Glutamatergic neuron (in vitro differentiated cells): ENCODE measurements around the gene ENDOV. TPM values are rescaled to one million over a fixed set of nuclear protein-coding genes. Genes with fewer than 3 reads are reported as not detected.

ENCODE experiments used
- DNase-seq: peaks from one replicate; pipeline ENCODE4 v3.0.0; 2022
- H3K27ac Mint-ChIP-seq: one replicate; pipeline ENCODE4 v1.8.0; 2020; ENCODE audit warnings: mild to moderate bottlenecking, mixed read lengths, inconsistent platforms; ENCODE audit not compliant: unreplicated experiment
- H3K27me3 Mint-ChIP-seq: one replicate; pipeline ENCODE4 v1.8.0; 2020; ENCODE audit warnings: mild to moderate bottlenecking, moderate library complexity, mixed read lengths, inconsistent platforms; ENCODE audit not compliant: unreplicated experiment
- H3K36me3 Mint-ChIP-seq: one replicate; pipeline ENCODE4 v1.8.0; 2020; ENCODE audit warnings: mild to moderate bottlenecking, mixed read lengths, inconsistent platforms; ENCODE audit not compliant: unreplicated experiment
- H3K4me1 Mint-ChIP-seq: one replicate; pipeline ENCODE4 v1.8.0; 2020; ENCODE audit warnings: mild to moderate bottlenecking, low read depth, mixed read lengths, inconsistent platforms; ENCODE audit not compliant: unreplicated experiment
- H3K4me3 Mint-ChIP-seq: one replicate; pipeline ENCODE4 v1.8.0; 2020; ENCODE audit warnings: mild to moderate bottlenecking, mixed read lengths, inconsistent platforms; ENCODE audit not compliant: unreplicated experiment
- H3K9me3 Mint-ChIP-seq: one replicate; pipeline ENCODE4 v1.8.0; 2020; ENCODE audit warnings: mild to moderate bottlenecking, moderate library complexity, mixed read lengths, inconsistent platforms; ENCODE audit not compliant: unreplicated experiment
- total RNA-seq: library from RNA; stranded (reverse); fragmentation: NEBNext Ultra II Directional; extraction: Animal tissue kit (Norgen Biotek cat#: 25700); gene quantifications from one replicate; pipeline ENCODE4 v1.2.1, GENCODE V29; 2021; ENCODE audit not compliant: unreplicated experiment
- TF ChIP-seq, protein P1 (sequence below): fragments of 200-600 bp; sonication (generic); IDR thresholded peaks from one replicate; pipeline ENCODE4 v1.5.0; 2021; ENCODE audit not compliant: partially characterized antibody, unreplicated experiment

The ENDOV gene
- total RNA-seq, 1 donor from 2014 or later, result 42.1 TPM

DNA sequence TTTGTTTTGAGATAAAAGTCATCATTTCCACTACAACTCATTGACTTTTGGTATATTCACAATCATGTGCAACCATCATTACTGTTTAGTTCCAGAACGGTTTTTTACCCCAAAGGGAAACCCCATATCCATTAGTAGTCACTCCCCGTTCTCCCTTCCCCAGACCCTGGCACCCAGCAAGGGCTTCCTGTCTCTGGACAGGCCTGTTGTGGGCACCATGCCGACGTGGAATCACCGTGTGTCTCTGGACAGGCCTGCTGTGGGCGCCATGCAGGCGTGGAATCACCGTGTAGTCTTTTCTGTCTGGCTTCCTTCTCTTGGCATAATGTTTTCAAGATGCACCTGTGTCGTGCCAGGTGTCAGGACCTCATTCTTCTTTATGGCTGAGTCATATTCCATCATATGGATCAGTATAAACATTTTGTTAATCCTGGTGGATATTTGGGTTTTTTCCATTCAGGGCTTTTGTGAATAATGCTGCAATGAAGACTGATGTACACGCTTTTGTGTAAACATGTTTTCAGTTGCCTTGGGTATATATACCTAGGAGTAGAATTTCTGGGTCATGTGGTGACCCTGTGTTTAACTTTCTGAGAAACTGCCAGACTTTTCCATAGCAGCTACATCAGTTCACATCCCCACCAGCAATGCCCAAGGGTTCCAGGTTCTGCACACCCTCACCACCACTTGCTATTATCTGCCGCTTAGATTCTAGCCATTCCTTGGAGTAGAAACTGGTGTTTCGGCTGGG, 19.1 kb downstream of the ENDOV start:
- no peak overlapping the region for H3K27ac Mint-ChIP-seq
- H3K36me3 Mint-ChIP-seq, result peaks cover 5% of the 10 kb centered on the region
- TF ChIP-seq, protein P1, sequence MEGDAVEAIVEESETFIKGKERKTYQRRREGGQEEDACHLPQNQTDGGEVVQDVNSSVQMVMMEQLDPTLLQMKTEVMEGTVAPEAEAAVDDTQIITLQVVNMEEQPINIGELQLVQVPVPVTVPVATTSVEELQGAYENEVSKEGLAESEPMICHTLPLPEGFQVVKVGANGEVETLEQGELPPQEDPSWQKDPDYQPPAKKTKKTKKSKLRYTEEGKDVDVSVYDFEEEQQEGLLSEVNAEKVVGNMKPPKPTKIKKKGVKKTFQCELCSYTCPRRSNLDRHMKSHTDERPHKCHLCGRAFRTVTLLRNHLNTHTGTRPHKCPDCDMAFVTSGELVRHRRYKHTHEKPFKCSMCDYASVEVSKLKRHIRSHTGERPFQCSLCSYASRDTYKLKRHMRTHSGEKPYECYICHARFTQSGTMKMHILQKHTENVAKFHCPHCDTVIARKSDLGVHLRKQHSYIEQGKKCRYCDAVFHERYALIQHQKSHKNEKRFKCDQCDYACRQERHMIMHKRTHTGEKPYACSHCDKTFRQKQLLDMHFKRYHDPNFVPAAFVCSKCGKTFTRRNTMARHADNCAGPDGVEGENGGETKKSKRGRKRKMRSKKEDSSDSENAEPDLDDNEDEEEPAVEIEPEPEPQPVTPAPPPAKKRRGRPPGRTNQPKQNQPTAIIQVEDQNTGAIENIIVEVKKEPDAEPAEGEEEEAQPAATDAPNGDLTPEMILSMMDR, result no peak
- peaks cover 2% of the 10 kb centered on the region for H3K27me3 Mint-ChIP-seq
- no peak overlapping the region for H3K4me3 Mint-ChIP-seq
- no peaks in the 10 kb centered on the region for H3K4me1 Mint-ChIP-seq
- no peaks in the 10 kb centered on the region for H3K9me3 Mint-ChIP-seq
- DNase-seq, result no peak

DNA sequence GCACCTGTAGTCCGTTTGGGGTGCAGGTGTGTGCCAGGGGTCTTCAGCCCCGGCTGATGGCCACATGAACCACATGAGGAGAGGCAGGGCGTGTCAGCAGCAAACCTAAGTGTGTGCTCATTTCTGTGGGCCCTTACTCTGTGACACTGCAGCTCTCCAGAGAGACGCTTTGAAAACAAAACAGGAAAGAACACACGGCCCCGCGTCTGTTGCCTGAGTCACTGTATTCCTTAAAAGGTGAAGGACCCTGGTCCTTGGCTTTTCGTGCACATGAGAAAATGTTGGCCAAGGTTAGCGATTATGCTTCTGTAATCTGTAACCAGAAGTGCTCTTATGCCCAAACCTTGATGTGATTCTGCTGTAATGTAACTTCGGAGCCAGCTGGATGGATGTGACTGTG, 22.6 kb downstream of the ENDOV start:
- Mint-ChIP-seq H3K9me3 (peaks cover 2% of the 10 kb centered on the region), H3K27me3 (peaks cover 2% of the 10 kb centered on the region), H3K4me1 (peaks cover 19% of the 10 kb centered on the region), H3K36me3 (peaks cover 5% of the 10 kb centered on the region), H3K4me3 (no peak overlapping the region), H3K27ac (no peak overlapping the region)
- no peak for DNase-seq
- TF ChIP-seq, protein P1, result no peak

DNA sequence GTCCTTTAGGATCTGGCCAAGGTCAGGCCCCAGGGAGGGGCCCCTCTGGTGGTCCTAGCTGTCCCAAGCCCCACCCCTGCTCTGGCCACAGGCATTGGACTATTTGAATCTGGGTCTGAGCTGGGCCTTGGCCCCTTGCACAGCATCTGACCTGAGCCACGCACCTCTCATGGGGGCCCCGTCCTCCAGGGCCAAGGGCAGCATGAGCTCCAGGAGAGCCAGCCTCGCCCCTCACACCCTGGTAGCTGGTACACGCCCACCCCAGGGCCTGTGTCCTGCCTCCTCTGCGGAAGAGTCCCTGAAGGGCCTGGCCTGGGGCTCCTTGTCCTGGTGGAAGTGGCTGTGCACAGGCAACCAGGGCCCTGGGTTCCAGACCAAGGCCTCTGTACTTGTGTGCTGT, 23.8 kb downstream of the ENDOV start:
- no peak overlapping the region for H3K27ac Mint-ChIP-seq
- H3K4me3 Mint-ChIP-seq, result no peak overlapping the region
- peaks cover 5% of the 10 kb centered on the region for H3K36me3 Mint-ChIP-seq
- peaks cover 5% of the 10 kb centered on the region for H3K27me3 Mint-ChIP-seq
- DNase-seq, result no peak
- TF ChIP-seq, protein P1, result no peak
- H3K9me3 Mint-ChIP-seq, result peaks cover 2% of the 10 kb centered on the region
- H3K4me1 Mint-ChIP-seq, result peaks cover 22% of the 10 kb centered on the region

DNA sequence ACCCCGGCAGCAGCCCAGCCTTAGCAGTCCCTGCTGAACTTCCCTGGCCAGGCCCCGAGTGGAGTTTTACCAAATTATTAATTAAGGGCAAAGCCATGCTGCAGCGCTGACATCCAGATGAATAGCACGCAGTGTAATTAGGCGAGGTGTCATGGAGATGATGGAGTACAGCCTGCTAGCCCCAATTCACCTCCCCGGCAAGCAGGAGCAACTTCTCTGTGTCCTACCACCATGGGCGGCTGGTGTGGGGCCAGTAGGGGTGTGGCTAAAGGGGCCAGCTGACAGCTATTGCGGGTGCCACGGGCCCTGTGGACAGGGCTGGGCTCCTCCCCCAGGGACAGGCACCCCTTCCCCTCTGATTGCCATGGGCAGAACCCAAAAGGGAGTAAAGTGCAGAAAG, 24.5 kb downstream of the ENDOV start:
- H3K4me1 Mint-ChIP-seq, result peaks cover 22% of the 10 kb centered on the region
- peaks cover 7% of the 10 kb centered on the region for H3K27me3 Mint-ChIP-seq
- no peak overlapping the region for H3K27ac Mint-ChIP-seq
- no peak overlapping the region for H3K4me3 Mint-ChIP-seq
- no peak for DNase-seq
- H3K9me3 Mint-ChIP-seq, result peaks cover 2% of the 10 kb centered on the region
- peaks cover 5% of the 10 kb centered on the region for H3K36me3 Mint-ChIP-seq
- TF ChIP-seq, protein P1, result no peak

DNA sequence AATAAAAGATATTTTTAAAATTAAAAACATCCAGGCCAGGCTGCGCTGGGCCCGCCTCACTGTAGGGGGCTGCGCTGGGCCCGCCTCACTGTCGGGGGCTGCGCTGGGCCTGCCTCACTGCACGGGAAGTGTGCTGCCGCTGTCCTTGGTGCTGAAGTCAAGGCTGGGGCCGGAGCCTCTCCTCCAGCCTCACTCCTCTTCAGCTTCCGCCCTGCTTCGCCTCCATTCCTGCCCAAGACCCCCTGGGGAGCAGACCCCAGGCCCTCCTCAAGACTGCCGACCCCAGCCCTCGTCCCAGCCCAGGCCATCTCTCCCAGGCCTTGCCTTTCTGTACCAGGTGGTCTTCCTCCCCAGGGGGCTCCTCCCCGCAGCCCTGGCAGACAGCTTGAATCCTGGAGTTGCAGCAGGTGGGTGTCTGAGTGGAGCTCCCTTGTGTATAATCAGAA, 26.2 kb downstream of the ENDOV start:
- peaks cover 7% of the 10 kb centered on the region for H3K27me3 Mint-ChIP-seq
- H3K36me3 Mint-ChIP-seq, result peaks cover 2% of the 10 kb centered on the region
- no peak for DNase-seq
- TF ChIP-seq, protein P1, result no peak
- H3K4me3 Mint-ChIP-seq, result no peak overlapping the region
- peaks cover 25% of the 10 kb centered on the region for H3K4me1 Mint-ChIP-seq
- H3K27ac Mint-ChIP-seq, result no peak overlapping the region
- peaks cover 2% of the 10 kb centered on the region for H3K9me3 Mint-ChIP-seq
